Calu3 (cell line): Measurements from ENCODE around the gene SLC30A4. TPM values are rescaled to one million over a fixed set of nuclear protein-coding genes. Genes with fewer than 3 reads are reported as not detected.

Experiments
- BruUV-seq: library from RNA; stranded (reverse); fragments of 400-500 nt; replicated peaks from 2 replicates; lab custom pipeline; 2021; lab: Mats Ljungman, UMichigan
- CTCF ChIA-PET: fragments of 300-600 bp; sonication (Branson Sonifier 250); formaldehyde crosslinking; loops from one replicate; lab custom pipeline; 2022; ENCODE audit warnings: antibody characterized with exemption; lab: Charles Lee
- DNase-seq: peaks from one replicate; pipeline ENCODE4 v3.0.0; 2022
- H3K27ac Mint-ChIP-seq: one replicate; pipeline ENCODE4 v1.8.0; 2022; ENCODE audit warnings: mixed read lengths; ENCODE audit not compliant: unreplicated experiment
- H3K27me3 Mint-ChIP-seq: one replicate; pipeline ENCODE4 v1.8.0; 2022; ENCODE audit warnings: mixed read lengths; ENCODE audit not compliant: unreplicated experiment
- H3K36me3 Mint-ChIP-seq: one replicate; pipeline ENCODE4 v1.8.0; 2022; ENCODE audit warnings: mild to moderate bottlenecking, moderate library complexity, mixed read lengths; ENCODE audit not compliant: insufficient read depth, unreplicated experiment
- H3K4me1 Mint-ChIP-seq: one replicate; pipeline ENCODE4 v1.8.0; 2022; ENCODE audit warnings: mild to moderate bottlenecking, low read depth, mixed read lengths; ENCODE audit not compliant: unreplicated experiment
- H3K4me3 Mint-ChIP-seq: one replicate; pipeline ENCODE4 v1.8.0; 2022; ENCODE audit warnings: mild to moderate bottlenecking, low read depth, moderate library complexity, mixed read lengths; ENCODE audit not compliant: unreplicated experiment
- H3K9me3 Mint-ChIP-seq: one replicate; pipeline ENCODE4 v1.8.0; 2022; ENCODE audit warnings: low read depth, mixed read lengths; ENCODE audit not compliant: unreplicated experiment
- CTCF ChIP-seq: fragments of 200-600 bp; IDR thresholded peaks from one replicate; pipeline ENCODE4 v1.8.0; 2022; ENCODE audit warnings: antibody characterized with exemption; ENCODE audit not compliant: unreplicated experiment
- intact Hi-C: fragments of 100-400 bp; cut with micrococcal nuclease; formaldehyde crosslinking; loops from one replicate; pipeline ENCODE4 v1.10.0; 2022; ENCODE audit not compliant: unreplicated experiment
- total RNA-seq: library from RNA; stranded (reverse); gene quantifications from 2 replicates; pipeline ENCODE4 v1.2.3, GENCODE V29; 2022

Gene SLC30A4
- total RNA-seq, 1 experiment from 2014 or later: 2.3 TPM

GRCh38 chr15:45498701-45499100 is 23.9 kb downstream of the SLC30A4 start:
- H3K4me3 Mint-ChIP-seq: no peak overlapping the region
- no peaks in the 10 kb centered on the region for H3K36me3 Mint-ChIP-seq
- intact Hi-C loops: no loop called here
- no peaks in the 10 kb centered on the region for H3K4me1 Mint-ChIP-seq
- H3K27ac Mint-ChIP-seq: no peak overlapping the region
- no peaks in the 10 kb centered on the region for H3K27me3 Mint-ChIP-seq
- CTCF ChIA-PET: no interaction called here
- TF ChIP-seq CTCF: no peak
- no peaks in the 10 kb centered on the region for H3K9me3 Mint-ChIP-seq
- no peak for DNase-seq
- no TSS peak for BruUV-seq

- CTCF ChIA-PET: no interaction called here
- Mint-ChIP-seq H3K9me3 (no peaks in the 10 kb centered on the region), H3K4me1 (no peaks in the 10 kb centered on the region), H3K27me3 (no peaks in the 10 kb centered on the region), H3K4me3 (no peak overlapping the region), H3K36me3 (no peaks in the 10 kb centered on the region), H3K27ac (no peak overlapping the region)
- intact Hi-C loops: no loop called here
- no TSS peak for BruUV-seq
- no peak for DNase-seq
- TF ChIP-seq CTCF: no peak
Measured at GRCh38 chr15:45497261-45497660, 25.3 kb downstream of the SLC30A4 start.

GRCh38 chr15:45496658-45497057 is 25.9 kb downstream of the SLC30A4 start:
- Mint-ChIP-seq H3K36me3 (no peaks in the 10 kb centered on the region), H3K9me3 (no peaks in the 10 kb centered on the region), H3K27me3 (no peaks in the 10 kb centered on the region), H3K27ac (no peak overlapping the region), H3K4me3 (no peak overlapping the region), H3K4me1 (no peaks in the 10 kb centered on the region)
- CTCF ChIA-PET: no interaction called here
- BruUV-seq: no TSS peak
- TF ChIP-seq CTCF: no peak
- no peak for DNase-seq
- intact Hi-C loops: no loop called here

GRCh38 chr15:45495588-45495987 is 27.0 kb downstream of the SLC30A4 start:
- H3K36me3 Mint-ChIP-seq: no peaks in the 10 kb centered on the region
- H3K9me3 Mint-ChIP-seq: no peaks in the 10 kb centered on the region
- no peaks in the 10 kb centered on the region for H3K4me1 Mint-ChIP-seq

More at GRCh38 chr15:45495588-45495987, 27.0 kb downstream of the SLC30A4 start:
- no TSS peak for BruUV-seq
- CTCF ChIA-PET: no interaction called here
- intact Hi-C loops: no loop called here
- DNase-seq: no peak
- H3K4me3 Mint-ChIP-seq: no peak overlapping the region
- H3K27me3 Mint-ChIP-seq: no peaks in the 10 kb centered on the region
- H3K27ac Mint-ChIP-seq: no peak overlapping the region
- no peak for TF ChIP-seq CTCF
